HepG2 (cell line): ENCODE data around the gene MTHFD1. TPM values are rescaled to one million over a fixed set of nuclear protein-coding genes. Genes with fewer than 3 reads are reported as not detected.
A peak's percentile ranks its signal among the peaks of the same experiment; 100 is the strongest.

Experiments
- ATAC-seq: fragments of 200-7000 bp; cut with Tn5 transposase; 3 replicates; pipeline ENCODE4 v1.9.1; 2020; ENCODE audit warnings: mild to moderate bottlenecking, moderate library complexity
- BruUV-seq: library from RNA; stranded (reverse); fragments of 400-500 nt; replicated peaks from 2 replicates; lab custom pipeline; 2021; lab: Mats Ljungman, UMichigan
- CTCF ChIA-PET: fragments of 300-600 bp; formaldehyde crosslinking; extraction: SDS; loops from one replicate; lab custom pipeline; 2021; ENCODE audit warnings: low total read pairs, inconsistent platforms, low intra/inter-chr PET ratio; lab: Yijun Ruan, JAX
- POLR2A ChIA-PET: fragments of 350-600 bp; sonication (Branson Sonifier 250); formaldehyde crosslinking; loops from one replicate; lab custom pipeline; 2020; ENCODE audit warnings: antibody characterized with exemption, inconsistent platforms; lab: Yijun Ruan, JAX
- DNase-seq: peaks from one replicate; pipeline ENCODE4 v3.0.0-alpha.2; 2015; ENCODE audit warnings: low spot score
- FAIRE-seq: peaks from 3 replicates; lab custom pipeline; 2011; peaks lifted over from hg19 to GRCh38; lab: Jason Lieb, UNC
- H2AFZ ChIP-seq: one replicate; pipeline ENCODE4 v1.6.1; 2011; ENCODE audit warnings: low read length, inconsistent platforms
- H3K27ac ChIP-seq: fragments of 300-600 bp; 3 replicates; pipeline ENCODE4 v1.8.0; 2011; ENCODE audit warnings: mixed run types, mild to moderate bottlenecking, mixed read lengths, low read length, inconsistent platforms; ENCODE audit not compliant: insufficient read depth; ENCODE audit errors: extremely low read length
- H3K27me3 ChIP-seq, 2 experiments: fragments of 200-600 bp in 1 of 2; 2 replicates in 1 of 2; 3 replicates in 1 of 2; pipeline versions ENCODE4 v1.6.0 to v1.8.0; 2011; ENCODE audit warnings: low read length in 2 of 2, mild to moderate bottlenecking in 2 of 2, moderate library complexity in 2 of 2, inconsistent platforms in 1 of 2; ENCODE audit not compliant: insufficient read depth in 2 of 2, control insufficient read depth in 1 of 2
- H3K36me3 ChIP-seq, 2 experiments: fragments of 200-600 bp in 1 of 2; replicated peaks in 1 of 2; 2 replicates in 1 of 2; 3 replicates in 1 of 2; pipeline versions ENCODE4 v1.5.1 to v1.8.0; 2011; ENCODE audit warnings: low read length in 2 of 2, inconsistent platforms in 1 of 2; ENCODE audit not compliant: insufficient read depth in 2 of 2, control insufficient read depth in 1 of 2
- H3K4me1 ChIP-seq: 2 replicates; pipeline ENCODE4 v1.5.1; 2012; ENCODE audit warnings: low read length, inconsistent platforms; ENCODE audit not compliant: insufficient read depth
- H3K4me2 ChIP-seq: 2 replicates; pipeline ENCODE4 v1.6.0; 2011; ENCODE audit warnings: low read depth, low read length, inconsistent platforms
- H3K4me3 ChIP-seq, 3 experiments: fragments of 200-600 bp in 1 of 3; sonication (generic), shearing (Covaris generic) in 1 of 3; replicated peaks in 1 of 3; 2 replicates each; pipeline ENCODE4 v1.5.1; 2011 to 2016; ENCODE audit warnings: low read length in 3 of 3, inconsistent platforms in 2 of 3, low read depth in 2 of 3, mild to moderate bottlenecking in 2 of 3, control low read depth in 1 of 3, mixed read lengths in 1 of 3; ENCODE audit not compliant: insufficient read depth in 1 of 3
- H3K79me2 ChIP-seq: one replicate; pipeline ENCODE4 v1.6.1; 2011; ENCODE audit warnings: low read length, inconsistent platforms; ENCODE audit not compliant: insufficient read depth
- H3K9ac ChIP-seq: 2 replicates; pipeline ENCODE4 v1.6.0; 2011; ENCODE audit warnings: mild to moderate bottlenecking, low read depth, low read length, inconsistent platforms; ENCODE audit not compliant: insufficient read depth
- H3K9me3 ChIP-seq: 2 replicates; pipeline ENCODE4 v1.5.1; 2012; ENCODE audit warnings: mild to moderate bottlenecking, low read length
- H4K20me1 ChIP-seq: 2 replicates; pipeline ENCODE4 v1.6.0; 2011; ENCODE audit warnings: inconsistent platforms, mild to moderate bottlenecking, low read length, moderate library complexity; ENCODE audit not compliant: insufficient read depth
- ONECUT2 ChIP-seq: sonication (generic); formaldehyde crosslinking; IDR thresholded peaks from 2 replicates; pipeline ENCODE4 v1.4.0; 2020; ENCODE audit warnings: missing genetic modification reagents
- SRF ChIP-seq: IDR thresholded peaks from 2 replicates; pipeline ENCODE4 v1.6.1; 2011; ENCODE audit warnings: mild to moderate bottlenecking, low read depth, low read length, moderate library complexity
- WGBS: methylation state at CpG from one replicate; pipeline ENCODE4 v1.1.6; 2017; ENCODE audit warnings: low lambda C conversion rate; 5-methylcytosine and 5-hydroxymethylcytosine counted together
- in situ Hi-C: cut with HindIII; loops from 2 replicates; pipeline ENCODE4 v1.10.0; 2017; ENCODE audit warnings: low pct_unique_long_range_greater_than_20kb; ENCODE audit not compliant: extremely low pct_ligation_motif_present
- intact Hi-C: fragments of 100-400 bp; cut with micrococcal nuclease; formaldehyde crosslinking; loops from one replicate; pipeline ENCODE4 v1.10.0; 2022; ENCODE audit not compliant: unreplicated experiment
- polyA plus RNA-seq, 8 experiments: library from polyadenylated mRNA; depleted of rRNA in 3 of 8; stranded (reverse) in 7 of 8; unstranded in 1 of 8; fragments of >200 nt; fragmentation: Illumina TruSeq in 4 of 8; extraction: Trizol in 4 of 8; gene quantifications; 2 replicates each; pipeline versions ENCODE4 v1.2.1 to v1.2.3, GENCODE V29; 2011 to 2016; ENCODE audit warnings: low read depth in 4 of 8, missing spikeins in 1 of 8, mixed read lengths in 1 of 8; ENCODE audit not compliant: insufficient read depth in 1 of 8
- total RNA-seq, 5 experiments: library from RNA; depleted of rRNA; stranded (reverse); fragments of >200 nt; fragmentation: Illumina TruSeq; extraction: Trizol; gene quantifications; 2 replicates each; pipeline ENCODE4 v1.2.3, GENCODE V29; 2016; ENCODE audit warnings: low read depth in 1 of 5
- TF ChIP-seq, protein P1 (sequence below): sonication (generic); formaldehyde crosslinking; IDR thresholded peaks from 2 replicates; pipeline ENCODE4 v1.5.1; 2020; ENCODE audit warnings: missing genetic modification reagents, mild to moderate bottlenecking, borderline replicate concordance

MTHFD1 gene
- total and polyA plus RNA-seq, 2 of the 13 experiments (the other 11 are each of a cell fraction or from before 2014, with no cell fraction given): 31.0 to 106 TPM

DNA sequence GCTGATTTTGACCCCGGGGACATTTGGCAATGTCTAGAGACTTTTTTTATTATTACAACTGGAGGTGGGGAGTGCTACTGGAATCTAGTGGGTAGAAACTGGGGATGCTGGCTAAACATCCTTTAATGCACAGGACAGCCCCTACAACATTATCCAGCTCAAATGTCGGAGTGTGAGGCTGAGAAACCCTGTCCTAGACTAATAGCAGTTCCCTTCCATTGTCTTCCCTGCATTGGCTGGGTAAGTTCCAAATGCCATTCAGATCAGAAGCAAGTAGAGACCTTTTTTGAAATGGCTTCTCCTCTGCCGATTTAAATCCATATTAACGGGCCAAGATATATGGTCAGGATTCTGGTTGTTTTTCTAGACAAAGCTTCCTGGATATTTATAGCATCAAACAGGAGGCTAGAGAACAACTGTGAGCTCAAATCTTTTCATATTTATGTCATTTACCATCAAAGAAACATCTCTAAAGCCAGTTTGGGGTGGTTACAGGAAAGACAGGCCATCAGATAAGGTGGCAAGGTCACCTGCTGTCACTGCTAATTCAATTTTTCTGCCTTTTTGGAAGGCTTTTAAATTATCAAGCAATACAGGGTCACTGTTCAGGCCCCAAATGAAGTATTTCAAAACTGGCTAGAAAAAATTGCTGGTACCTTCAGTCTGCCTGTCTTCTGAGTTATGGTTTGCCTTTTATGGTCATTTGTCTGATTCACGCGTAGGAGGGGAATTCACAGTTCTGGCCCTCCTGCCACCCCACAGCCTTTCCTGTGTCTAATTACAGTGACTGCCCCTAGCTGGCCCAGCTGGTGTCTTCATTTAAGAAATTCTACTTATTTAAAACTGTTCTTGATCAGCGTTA, 57.1 kb downstream of the MTHFD1 start:
- FAIRE-seq (no peak), DNase-seq (no peak), ATAC-seq (no peak)
- Histone ChIP-seq H3K4me3 (no peak overlapping the region), H3K27ac (no peak overlapping the region), H3K9me3 (no peaks in the 10 kb centered on the region), H3K27me3 (no peaks in the 10 kb centered on the region), H3K4me2 (no peak overlapping the region), H3K4me1 (no peaks in the 10 kb centered on the region), H3K9ac (no peak overlapping the region), H4K20me1 (no peaks in the 10 kb centered on the region), H3K79me2 (no peaks in the 10 kb centered on the region), H2AFZ (no peak overlapping the region)
- 98% methylated on average over 7 of the region's 7 CpGs for WGBS
- intact Hi-C loops: no loop called here
- BruUV-seq: no TSS peak
- POLR2A ChIA-PET: no interaction called here
- TF ChIP-seq ONECUT2 (no peak), SRF (peak; percentile 74)
- TF ChIP-seq, protein P1, sequence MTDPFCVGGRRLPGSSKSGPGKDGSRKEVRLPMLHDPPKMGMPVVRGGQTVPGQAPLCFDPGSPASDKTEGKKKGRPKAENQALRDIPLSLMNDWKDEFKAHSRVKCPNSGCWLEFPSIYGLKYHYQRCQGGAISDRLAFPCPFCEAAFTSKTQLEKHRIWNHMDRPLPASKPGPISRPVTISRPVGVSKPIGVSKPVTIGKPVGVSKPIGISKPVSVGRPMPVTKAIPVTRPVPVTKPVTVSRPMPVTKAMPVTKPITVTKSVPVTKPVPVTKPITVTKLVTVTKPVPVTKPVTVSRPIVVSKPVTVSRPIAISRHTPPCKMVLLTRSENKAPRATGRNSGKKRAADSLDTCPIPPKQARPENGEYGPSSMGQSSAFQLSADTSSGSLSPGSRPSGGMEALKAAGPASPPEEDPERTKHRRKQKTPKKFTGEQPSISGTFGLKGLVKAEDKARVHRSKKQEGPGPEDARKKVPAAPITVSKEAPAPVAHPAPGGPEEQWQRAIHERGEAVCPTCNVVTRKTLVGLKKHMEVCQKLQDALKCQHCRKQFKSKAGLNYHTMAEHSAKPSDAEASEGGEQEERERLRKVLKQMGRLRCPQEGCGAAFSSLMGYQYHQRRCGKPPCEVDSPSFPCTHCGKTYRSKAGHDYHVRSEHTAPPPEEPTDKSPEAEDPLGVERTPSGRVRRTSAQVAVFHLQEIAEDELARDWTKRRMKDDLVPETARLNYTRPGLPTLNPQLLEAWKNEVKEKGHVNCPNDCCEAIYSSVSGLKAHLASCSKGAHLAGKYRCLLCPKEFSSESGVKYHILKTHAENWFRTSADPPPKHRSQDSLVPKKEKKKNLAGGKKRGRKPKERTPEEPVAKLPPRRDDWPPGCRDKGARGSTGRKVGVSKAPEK: no peak
- TF ChIP-seq, all 625 proteins: peak for 1
- H3K36me3 ChIP-seq: peaks cover 29 to 74% of the 10 kb centered on the region in 2 experiments
- CTCF ChIA-PET: no interaction called here
- in situ Hi-C loops: no loop called here
